OCI-LY7 (cell line): Measurements from ENCODE around the gene LUC7L3. TPM values are rescaled to one million over a fixed set of nuclear protein-coding genes. Genes with fewer than 3 reads are reported as not detected.

Experiments used
- BruUV-seq: library from RNA; stranded (reverse); fragments of 400-500 nt; replicated peaks from 2 replicates; lab custom pipeline; 2021; lab: Mats Ljungman, UMichigan
- CTCF ChIA-PET: fragments of 300-600 bp; sonication (Branson Sonifier 250); formaldehyde crosslinking; loops from one replicate; lab custom pipeline; 2022; ENCODE audit warnings: antibody characterized with exemption; ENCODE audit not compliant: unreplicated experiment; lab: Charles Lee
- POLR2A ChIA-PET: fragments of 300-600 bp; sonication (Branson Sonifier 250); formaldehyde crosslinking; loops from one replicate; lab custom pipeline; 2022; ENCODE audit warnings: antibody characterized with exemption; lab: Charles Lee
- DNase-seq: peaks from one replicate; pipeline ENCODE4 v3.0.0-alpha.2; 2015; ENCODE audit warnings: low spot score
- H2AFZ ChIP-seq: fragments of 200-600 bp; sonication (generic), shearing (Covaris generic); 2 replicates; pipeline ENCODE4 v1.6.1; 2014; ENCODE audit warnings: mild to moderate bottlenecking, antibody characterized with exemption, low read length, moderate library complexity
- H3K27ac ChIP-seq: fragments of 200-600 bp; sonication (generic); 2 replicates; pipeline ENCODE4 v1.5.1; 2014; ENCODE audit warnings: mixed run types, low read depth, mild to moderate bottlenecking, moderate library complexity, low read length, inconsistent platforms; ENCODE audit not compliant: poor library complexity, severe bottlenecking
- H3K36me3 ChIP-seq: fragments of 200-600 bp; sonication (generic); 2 replicates; pipeline ENCODE4 v1.6.1; 2014; ENCODE audit warnings: mild to moderate bottlenecking, antibody characterized with exemption, low read length, moderate library complexity, mixed read lengths; ENCODE audit not compliant: insufficient read depth
- H3K4me1 ChIP-seq: fragments of 200-600 bp; sonication (generic); 2 replicates; pipeline ENCODE4 v1.5.1; 2014; ENCODE audit warnings: mild to moderate bottlenecking, low read length; ENCODE audit not compliant: insufficient read depth, poor library complexity, severe bottlenecking
- H3K4me2 ChIP-seq: fragments of 200-600 bp; sonication (generic); 2 replicates; pipeline ENCODE4 v1.6.1; 2014; ENCODE audit warnings: mild to moderate bottlenecking, low read length
- H3K4me3 ChIP-seq: fragments of 200-600 bp; sonication (generic); 2 replicates; pipeline ENCODE4 v1.5.1; 2014; ENCODE audit warnings: mild to moderate bottlenecking, low read depth, low read length; ENCODE audit not compliant: poor library complexity, severe bottlenecking
- H3K79me2 ChIP-seq: fragments of 200-600 bp; sonication (generic); 2 replicates; pipeline ENCODE4 v1.6.1; 2016; ENCODE audit warnings: low read depth, mild to moderate bottlenecking, low read length, moderate library complexity, mixed read lengths; ENCODE audit not compliant: insufficient read depth
- H3K9me2 ChIP-seq: fragments of 200-600 bp; sonication (generic); 2 replicates; pipeline ENCODE4 v1.6.1; 2016; ENCODE audit warnings: mild to moderate bottlenecking, low read length, mixed read lengths; ENCODE audit not compliant: insufficient read depth
- H3K9me3 ChIP-seq: fragments of 200-600 bp; sonication (generic); 2 replicates; pipeline ENCODE4 v1.6.1; 2014; ENCODE audit warnings: mild to moderate bottlenecking, mixed run types, low read length, mixed read lengths
- H4K20me1 ChIP-seq: fragments of 200-600 bp; sonication (generic); 2 replicates; pipeline ENCODE4 v1.6.1; 2014; ENCODE audit warnings: mild to moderate bottlenecking, antibody characterized with exemption, low read length, moderate library complexity, mixed read lengths; ENCODE audit not compliant: insufficient read depth
- CTCF ChIP-seq: fragments of 200-600 bp; sonication (generic); conservative IDR thresholded peaks from 2 replicates; pipeline ENCODE4 v1.5.1; 2014; ENCODE audit warnings: mild to moderate bottlenecking, antibody characterized with exemption, low read length, moderate library complexity, mixed read lengths
- EZH2phosphoT487 ChIP-seq: fragments of 200-600 bp; sonication (generic); IDR thresholded peaks from 2 replicates; pipeline ENCODE4 v1.6.1; 2018; ENCODE audit warnings: low read depth, borderline replicate concordance, mild to moderate bottlenecking, mixed run types, antibody characterized with exemption, low read length, moderate library complexity, mixed read lengths
- intact Hi-C: fragments of 100-400 bp; cut with micrococcal nuclease; formaldehyde crosslinking; loops from one replicate; pipeline ENCODE4 v1.10.0; 2022; ENCODE audit not compliant: unreplicated experiment
- total RNA-seq, 2 experiments: library from RNA; depleted of rRNA in 1 of 2; stranded (reverse); fragments of >200 nt in 1 of 2; shearing (Covaris generic) in 1 of 2; gene quantifications; 2 replicates each; pipeline ENCODE4 v1.2.3, GENCODE V29; 2014 to 2022

The LUC7L3 gene
- total RNA-seq, 2 experiments from 2014 or later, result 109 to 190 TPM

- Histone ChIP-seq H3K4me2 (no peak overlapping the region), H4K20me1 (no peaks in the 10 kb centered on the region), H3K9me3 (no peaks in the 10 kb centered on the region), H3K4me1 (peaks cover 11% of the 10 kb centered on the region), H3K79me2 (no peaks in the 10 kb centered on the region), H3K36me3 (peaks cover 28% of the 10 kb centered on the region), H3K27ac (no peak overlapping the region), H3K4me3 (no peak overlapping the region), H2AFZ (no peak overlapping the region), H3K9me2 (no peaks in the 10 kb centered on the region)
- ChIA-PET CTCF (no interaction called here), POLR2A (interaction anchor here (0.6 kb wide), 1 partner anchor 361 kb away, joined by 5 read pairs; the partner anchor contains the start of gene LRRC59)
- no peak for DNase-seq
- intact Hi-C loops, result no loop called here
- no TSS peak for BruUV-seq
- TF ChIP-seq EZH2phosphoT487 (no peak), CTCF (no peak)
Observed at GRCh38 chr17:50758524-50758923, 39.1 kb downstream of the LUC7L3 start.

GRCh38 chr17:50758989-50759544 lies 39.7 kb downstream of the LUC7L3 start:
- peaks cover 16% of the 10 kb centered on the region for H3K4me1 ChIP-seq
- BruUV-seq, result no TSS peak
- H3K9me2 ChIP-seq, result no peaks in the 10 kb centered on the region
- ChIA-PET POLR2A (interaction anchor here (0.6 kb wide), 1 partner anchor 362 kb away, joined by 5 read pairs; the partner anchor contains the start of gene LRRC59), CTCF (no interaction called here)
- no peak for DNase-seq
- intact Hi-C loops, result no loop called here
- H2AFZ ChIP-seq, result no peak overlapping the region
- H3K79me2 ChIP-seq, result no peaks in the 10 kb centered on the region
- no peak overlapping the region for H3K27ac ChIP-seq
- H3K4me2 ChIP-seq, result no peak overlapping the region
- TF ChIP-seq CTCF (no peak), EZH2phosphoT487 (no peak)
- no peaks in the 10 kb centered on the region for H4K20me1 ChIP-seq
- H3K4me3 ChIP-seq, result no peak overlapping the region
- peaks cover 22% of the 10 kb centered on the region for H3K36me3 ChIP-seq
- no peaks in the 10 kb centered on the region for H3K9me3 ChIP-seq

GRCh38 chr17:50762177-50762576 lies 42.8 kb downstream of the LUC7L3 start:
- Histone ChIP-seq H3K79me2 (no peaks in the 10 kb centered on the region), H3K27ac (no peak overlapping the region), H3K9me2 (no peaks in the 10 kb centered on the region), H3K4me3 (no peak overlapping the region), H3K36me3 (no peaks in the 10 kb centered on the region), H3K4me2 (no peak overlapping the region), H3K9me3 (no peaks in the 10 kb centered on the region), H2AFZ (no peak overlapping the region; the same call in 1 of the 2 replicates), H3K4me1 (peaks cover 36% of the 10 kb centered on the region), H4K20me1 (no peaks in the 10 kb centered on the region)
- CTCF ChIA-PET, result no interaction called here
- no peak for DNase-seq
- no TSS peak for BruUV-seq
- intact Hi-C loops, result loop anchor here (10.0 kb wide), 1 partner anchor 217 kb away; the partner anchor contains the start of gene SPATA20
- TF ChIP-seq EZH2phosphoT487 (no peak), CTCF (no peak)
- POLR2A ChIA-PET, result interaction anchor here (0.9 to 1.2 kb wide), 2 partner anchors 10 to 80 kb away, joined by 3 read pairs; no protein-coding TSS in a partner anchor
